Endothelial cell of umbilical vein (primary cell): ENCODE data around the gene DGLUCY. TPM values are rescaled to one million over a fixed set of nuclear protein-coding genes. Genes with fewer than 3 reads are reported as not detected.

Source experiments
- BruUV-seq: library from RNA; stranded (reverse); fragments of 400-500 nt; replicated peaks from 2 replicates; lab custom pipeline; 2021; lab: Mats Ljungman, UMichigan
- CTCF ChIA-PET: fragments of 300-600, 350-600 bp; sonication (Branson Sonifier 250); formaldehyde crosslinking; loops from one replicate; lab custom pipeline; 2021; ENCODE audit warnings: antibody characterized with exemption, inconsistent platforms; lab: Charles Lee
- POLR2A ChIA-PET: fragments of 300-600, 350-600 bp; sonication (Branson Sonifier 250); formaldehyde crosslinking; loops from one replicate; lab custom pipeline; 2021; ENCODE audit warnings: antibody characterized with exemption, inconsistent platforms; lab: Charles Lee
- DNase-seq: peaks from one replicate; pipeline ENCODE4 v3.0.0-alpha.2; 2011; ENCODE audit warnings: low read depth, low spot score
- FAIRE-seq: peaks from 2 replicates; lab custom pipeline; 2011; peaks lifted over from hg19 to GRCh38; lab: Jason Lieb, UNC
- H2AFZ ChIP-seq: 2 replicates; pipeline ENCODE4 v1.6.0; 2012; ENCODE audit warnings: low read depth, low read length, control low read depth, inconsistent platforms
- H3K27ac ChIP-seq: 2 replicates; pipeline ENCODE4 v1.5.1; 2011; ENCODE audit warnings: low read depth, mild to moderate bottlenecking, control low read depth, low read length, moderate library complexity; ENCODE audit not compliant: insufficient read depth
- H3K27me3 ChIP-seq, 2 experiments: 2 replicates each; pipeline versions ENCODE4 v1.6.0 to v1.6.1; 2011; ENCODE audit warnings: low read length in 2 of 2, mixed read lengths in 1 of 2; ENCODE audit not compliant: control insufficient read depth in 2 of 2, insufficient read depth in 2 of 2
- H3K36me3 ChIP-seq, 2 experiments: 2 replicates in 1 of 2; 3 replicates in 1 of 2; pipeline ENCODE4 v1.5.1; 2011; ENCODE audit warnings: low read length in 2 of 2, mild to moderate bottlenecking in 1 of 2, moderate library complexity in 1 of 2; ENCODE audit not compliant: control insufficient read depth in 2 of 2, insufficient read depth in 2 of 2; ENCODE audit errors: extremely low read depth in 1 of 2
- H3K4me1 ChIP-seq: 3 replicates; pipeline ENCODE4 v1.5.1; 2011; ENCODE audit warnings: mild to moderate bottlenecking, low read length; ENCODE audit not compliant: control insufficient read depth, insufficient read depth; ENCODE audit errors: extremely low read depth
- H3K4me2 ChIP-seq: 2 replicates; pipeline ENCODE4 v1.6.1; 2011; ENCODE audit warnings: low read length, control low read depth, mixed read lengths; ENCODE audit not compliant: insufficient read depth
- H3K4me3 ChIP-seq, 3 experiments: fragments of 200-600 bp in 1 of 3; sonication (generic), shearing (Covaris generic) in 1 of 3; replicated peaks in 1 of 3; 2 replicates each; pipeline ENCODE4 v1.5.1; 2011 to 2016; ENCODE audit warnings: control low read depth in 3 of 3, low read length in 3 of 3, mild to moderate bottlenecking in 2 of 3, inconsistent platforms in 1 of 3, low read depth in 1 of 3, moderate library complexity in 1 of 3; ENCODE audit not compliant: insufficient read depth in 1 of 3
- H3K79me2 ChIP-seq: 2 replicates; pipeline ENCODE4 v1.6.0; 2012; ENCODE audit warnings: low read length, inconsistent platforms; ENCODE audit not compliant: control insufficient read depth, insufficient read depth
- H3K9ac ChIP-seq: replicated peaks from 2 replicates; pipeline ENCODE3; 2011; ENCODE audit warnings: low read length, control low read depth; ENCODE audit not compliant: insufficient read depth; ENCODE audit errors: extremely low read depth
- H3K9me1 ChIP-seq: replicated peaks from 3 replicates; pipeline ENCODE4 v1.6.0; 2011; ENCODE audit warnings: mild to moderate bottlenecking, low read length; ENCODE audit not compliant: control insufficient read depth, insufficient read depth; ENCODE audit errors: extremely low read depth
- H3K9me3 ChIP-seq: replicated peaks from 2 replicates; pipeline ENCODE4 v1.5.1; 2012; ENCODE audit warnings: low read length, inconsistent platforms; ENCODE audit not compliant: control insufficient read depth, insufficient read depth
- H4K20me1 ChIP-seq: replicated peaks from 2 replicates; pipeline ENCODE3; 2011; ENCODE audit warnings: mild to moderate bottlenecking, low read length; ENCODE audit not compliant: control insufficient read depth, insufficient read depth; ENCODE audit errors: extremely low read depth
- EZH2 ChIP-seq: IDR thresholded peaks from 2 replicates; pipeline ENCODE4 v1.6.1; 2012; ENCODE audit warnings: borderline replicate concordance, low read depth, mild to moderate bottlenecking, moderate library complexity, low read length, inconsistent platforms; ENCODE audit not compliant: severe bottlenecking
- FOS ChIP-seq: IDR thresholded peaks from 2 replicates; pipeline ENCODE4 v1.6.1; 2011; ENCODE audit warnings: mild to moderate bottlenecking, low read length, moderate library complexity, borderline replicate concordance; ENCODE audit not compliant: insufficient read depth
- GATA2 ChIP-seq: IDR thresholded peaks from 2 replicates; pipeline ENCODE4 v1.7.0; 2011; ENCODE audit warnings: low read depth, mild to moderate bottlenecking, moderate library complexity, mixed read lengths, low read length; ENCODE audit not compliant: insufficient read length, insufficient read depth
- JUN ChIP-seq: IDR thresholded peaks from 2 replicates; pipeline ENCODE4 v1.6.1; 2011; ENCODE audit warnings: borderline replicate concordance, low read depth; ENCODE audit not compliant: insufficient read length, insufficient read depth
- MYC ChIP-seq: IDR thresholded peaks from one replicate; pipeline ENCODE4 v1.6.1; 2011; ENCODE audit warnings: mild to moderate bottlenecking, low read depth, low read length
- POLR2A ChIP-seq: IDR thresholded peaks from 2 replicates; pipeline ENCODE4 v1.6.1; 2012; ENCODE audit warnings: low read depth, mild to moderate bottlenecking, control low read depth, low read length
- POLR2AphosphoS5 ChIP-seq: IDR thresholded peaks from 2 replicates; pipeline ENCODE4 v1.6.1; 2012; ENCODE audit warnings: low read depth, mild to moderate bottlenecking, control low read depth, low read length, moderate library complexity; ENCODE audit not compliant: insufficient read depth
- dilution Hi-C: fragments of 300-500 bp; cut with MboI; formaldehyde crosslinking; loops from one replicate; pipeline ENCODE4 v1.15.0; 2019; ENCODE audit warnings: low sequenced_read_pairs; ENCODE audit not compliant: extremely low pct_ligation_motif_present
- intact Hi-C: fragments of 100-400 bp; cut with micrococcal nuclease; formaldehyde crosslinking; loops from one replicate; pipeline ENCODE4 v1.10.0; 2022
- polyA plus RNA-seq, 4 experiments: library from polyadenylated mRNA; depleted of rRNA in 3 of 4; stranded (reverse) in 3 of 4; unstranded in 1 of 4; fragments of >200 nt; gene quantifications; 2 replicates each; pipeline versions ENCODE4 v1.2.1 to v1.2.3, GENCODE V29; 2011 to 2012; ENCODE audit warnings: missing spikeins in 1 of 4
- total RNA-seq: library from RNA; stranded (reverse); gene quantifications from 2 replicates; pipeline ENCODE4 v1.2.3, GENCODE V29; 2021
- TF ChIP-seq, protein P1 (sequence below): IDR thresholded peaks from 2 replicates; pipeline ENCODE4 v1.6.1; 2011; ENCODE audit not compliant: insufficient read depth, insufficient read length
- TF ChIP-seq, protein P2 (sequence below), 2 donors: IDR thresholded peaks; 1 replicate in 1 of 2; 2 replicates in 1 of 2; pipeline ENCODE4 v1.5.1; 2011; ENCODE audit warnings: low read length in 2 of 2, mild to moderate bottlenecking in 2 of 2, moderate library complexity in 2 of 2, control low read depth in 1 of 2, inconsistent platforms in 1 of 2, low read depth in 1 of 2; ENCODE audit not compliant: insufficient read depth in 1 of 2; ENCODE audit errors: extremely low read depth in 1 of 2

The DGLUCY gene
- total and polyA plus RNA-seq, 2 donors (not counting 3 experiments of a cell fraction or from before 2014, with no cell fraction given): 40.9 to 65.6 TPM

DNA sequence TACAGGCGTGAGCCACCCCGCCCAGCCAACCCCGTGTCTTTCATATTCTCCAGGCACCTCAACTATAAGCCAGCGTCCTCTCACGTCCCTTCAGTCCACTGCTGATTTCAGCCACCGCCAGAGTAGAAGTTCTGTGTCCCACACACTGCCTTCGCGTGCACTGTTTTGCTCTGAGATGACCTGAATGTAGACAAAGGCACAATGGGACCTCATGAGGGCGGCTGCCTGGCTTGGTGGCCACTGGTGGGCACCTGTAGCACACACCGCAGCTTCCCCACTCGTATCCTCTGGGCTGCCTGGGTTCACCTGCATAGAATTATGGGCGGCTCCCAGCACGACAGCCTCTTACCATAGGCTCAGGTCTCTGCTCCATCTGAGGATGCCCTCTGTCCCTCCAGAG, 73.4 kb downstream of the DGLUCY start:
- DNase-seq: no peak
- Histone ChIP-seq H3K79me2 (no peaks in the 10 kb centered on the region), H3K36me3 (peaks cover 0 to 40% of the 10 kb centered on the region in 2 experiments), H3K4me1 (no peaks in the 10 kb centered on the region), H3K9me3 (no peaks in the 10 kb centered on the region), H3K27me3 (no peaks in the 10 kb centered on the region), H3K9ac (no peak overlapping the region), H4K20me1 (no peaks in the 10 kb centered on the region), H2AFZ (no peak overlapping the region), H3K4me3 (no peak overlapping the region), H3K9me1 (no peaks in the 10 kb centered on the region), H3K27ac (no peak overlapping the region), H3K4me2 (no peak overlapping the region)
- intact Hi-C loops (no loop called here), dilution Hi-C loops (no loop called here)
- CTCF ChIA-PET: no interaction called here
- no peak for FAIRE-seq
- no peak for TF ChIP-seq MYC
- TF ChIP-seq, protein P1, sequence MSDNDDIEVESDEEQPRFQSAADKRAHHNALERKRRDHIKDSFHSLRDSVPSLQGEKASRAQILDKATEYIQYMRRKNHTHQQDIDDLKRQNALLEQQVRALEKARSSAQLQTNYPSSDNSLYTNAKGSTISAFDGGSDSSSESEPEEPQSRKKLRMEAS: no peak
- TF ChIP-seq EZH2: no peak
- no TSS peak for BruUV-seq
- POLR2A ChIA-PET: no interaction called here

DNA sequence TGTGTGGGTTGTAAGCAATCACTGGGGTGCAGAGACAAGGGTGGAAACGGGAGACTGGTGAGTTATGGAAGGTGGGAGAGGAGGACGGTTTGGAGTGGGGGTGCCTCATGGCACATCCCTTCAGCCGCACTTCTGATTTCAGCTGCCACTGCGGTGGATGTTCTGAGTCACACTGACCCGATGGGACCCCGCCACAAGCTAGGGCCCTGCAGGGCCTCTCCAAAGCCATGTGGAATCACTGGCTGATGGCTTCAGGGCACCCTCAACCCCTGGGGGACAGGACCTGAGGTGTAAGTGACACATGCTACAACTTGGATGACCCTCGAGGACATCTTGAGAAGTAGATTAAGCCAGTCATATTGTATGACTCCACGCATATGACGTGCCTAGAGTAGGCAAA, 77.0 kb downstream of the DGLUCY start:
- Histone ChIP-seq H3K9me3 (no peaks in the 10 kb centered on the region), H3K4me2 (no peak overlapping the region), H4K20me1 (no peaks in the 10 kb centered on the region), H3K36me3 (peaks cover 0 to 39% of the 10 kb centered on the region in 2 experiments), H3K4me1 (no peaks in the 10 kb centered on the region), H3K9ac (no peak overlapping the region), H2AFZ (no peak overlapping the region), H3K27ac (no peak overlapping the region), H3K9me1 (no peaks in the 10 kb centered on the region), H3K27me3 (no peaks in the 10 kb centered on the region), H3K79me2 (no peaks in the 10 kb centered on the region), H3K4me3 (no peak overlapping the region)
- ChIA-PET CTCF (no interaction called here), POLR2A (no interaction called here)
- no TSS peak for BruUV-seq
- TF ChIP-seq GATA2: no peak
- no peak for TF ChIP-seq POLR2A
- TF ChIP-seq JUN: no peak
- TF ChIP-seq MYC: no peak
- TF ChIP-seq FOS: no peak
- TF ChIP-seq EZH2: no peak
- TF ChIP-seq, protein P2, sequence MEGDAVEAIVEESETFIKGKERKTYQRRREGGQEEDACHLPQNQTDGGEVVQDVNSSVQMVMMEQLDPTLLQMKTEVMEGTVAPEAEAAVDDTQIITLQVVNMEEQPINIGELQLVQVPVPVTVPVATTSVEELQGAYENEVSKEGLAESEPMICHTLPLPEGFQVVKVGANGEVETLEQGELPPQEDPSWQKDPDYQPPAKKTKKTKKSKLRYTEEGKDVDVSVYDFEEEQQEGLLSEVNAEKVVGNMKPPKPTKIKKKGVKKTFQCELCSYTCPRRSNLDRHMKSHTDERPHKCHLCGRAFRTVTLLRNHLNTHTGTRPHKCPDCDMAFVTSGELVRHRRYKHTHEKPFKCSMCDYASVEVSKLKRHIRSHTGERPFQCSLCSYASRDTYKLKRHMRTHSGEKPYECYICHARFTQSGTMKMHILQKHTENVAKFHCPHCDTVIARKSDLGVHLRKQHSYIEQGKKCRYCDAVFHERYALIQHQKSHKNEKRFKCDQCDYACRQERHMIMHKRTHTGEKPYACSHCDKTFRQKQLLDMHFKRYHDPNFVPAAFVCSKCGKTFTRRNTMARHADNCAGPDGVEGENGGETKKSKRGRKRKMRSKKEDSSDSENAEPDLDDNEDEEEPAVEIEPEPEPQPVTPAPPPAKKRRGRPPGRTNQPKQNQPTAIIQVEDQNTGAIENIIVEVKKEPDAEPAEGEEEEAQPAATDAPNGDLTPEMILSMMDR (IDR thresholded peaks at IDR 0.05; ENCODE audit: extremely low read depth in 1 of 2, insufficient read depth in 1 of 2, low read depth in 1 of 2, low read length in 2 of 2): no peak
- no peak for TF ChIP-seq POLR2AphosphoS5
- TF ChIP-seq, protein P1: no peak
- dilution Hi-C loops (no loop called here), intact Hi-C loops (no loop called here)
- no peak for FAIRE-seq
- DNase-seq: no peak
